Limb (tissue), 2 donors: Measurements from ENCODE around the gene ADGRF5.
"Not testable (repeated sequence)": the region's sequence is repeated elsewhere in the genome, so short reads cannot be mapped to it uniquely, and the experiment has no call there.

ENCODE experiments used
- DNase-seq, 2 donors: peaks; one replicate each; pipeline ENCODE4 v3.0.0-alpha.2; 2016; ENCODE audit errors: extremely low spot score in 2 of 2

Gene ADGRF5

DNA sequence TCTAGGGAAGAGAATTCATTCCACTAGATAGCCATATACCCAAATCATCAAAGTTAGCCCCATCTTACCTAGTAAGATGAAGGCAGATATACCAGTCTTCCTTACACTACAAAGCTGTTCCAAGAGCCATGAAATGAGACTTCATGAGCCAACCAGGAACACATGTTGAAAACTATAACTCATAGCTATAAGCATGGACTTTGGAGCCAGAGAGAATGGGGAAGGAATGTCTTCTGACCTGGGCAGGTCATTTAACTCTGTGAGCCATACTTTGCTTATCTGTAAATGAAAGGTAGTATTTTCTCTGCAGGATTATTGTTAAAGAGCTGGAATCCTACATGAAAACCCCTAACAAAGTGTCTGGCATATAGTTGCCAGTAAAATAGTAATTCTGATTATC, 27.3 kb downstream of the ADGRF5 start:
- DNase-seq = no peak

DNA sequence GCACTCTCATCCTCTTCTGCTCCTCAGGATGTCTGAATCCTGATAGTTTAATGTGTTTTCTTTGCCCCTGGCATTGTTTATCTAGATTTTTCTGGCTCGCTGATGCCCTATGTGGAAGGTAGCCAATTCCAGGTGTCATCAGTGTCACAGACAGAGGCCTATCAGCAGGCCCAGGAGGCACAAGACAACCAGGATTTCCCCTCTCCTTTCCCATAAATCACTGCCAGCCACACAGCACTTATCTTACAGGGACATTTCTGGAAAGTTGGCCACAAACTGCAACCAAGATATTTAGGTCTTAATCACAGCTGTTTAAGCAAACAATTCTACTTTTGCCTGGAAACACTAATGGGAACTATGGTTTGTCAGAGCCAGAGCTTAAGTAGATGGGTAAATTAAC, 28.1 kb downstream of the ADGRF5 start:
- DNase-seq = no peak

DNA sequence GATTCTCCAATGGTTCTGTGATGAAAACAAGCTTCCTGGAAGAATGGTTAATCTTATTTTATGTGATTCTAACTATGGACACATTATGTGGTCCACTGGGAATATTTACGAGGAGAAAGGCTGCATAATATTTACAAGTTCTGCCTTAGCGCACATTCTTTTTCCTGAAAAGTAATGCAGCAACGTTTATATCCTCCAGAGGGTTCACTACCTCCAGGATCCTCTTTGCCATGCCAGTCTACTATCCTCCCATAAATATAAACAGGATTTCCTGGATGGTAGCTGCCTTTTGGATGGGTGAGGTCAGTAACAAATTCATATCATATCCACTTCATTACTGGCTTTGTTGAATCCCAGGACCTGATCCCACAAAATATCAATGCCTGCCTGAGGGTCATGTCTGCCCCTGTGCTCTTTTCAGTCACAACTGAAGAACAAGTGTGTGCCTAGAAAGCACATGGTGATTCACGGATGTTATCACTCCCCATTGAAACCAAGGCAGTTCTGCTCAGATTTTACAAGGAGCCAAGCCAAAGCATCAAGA, 30.4 kb downstream of the ADGRF5 start:
- DNase-seq = no peak

DNA sequence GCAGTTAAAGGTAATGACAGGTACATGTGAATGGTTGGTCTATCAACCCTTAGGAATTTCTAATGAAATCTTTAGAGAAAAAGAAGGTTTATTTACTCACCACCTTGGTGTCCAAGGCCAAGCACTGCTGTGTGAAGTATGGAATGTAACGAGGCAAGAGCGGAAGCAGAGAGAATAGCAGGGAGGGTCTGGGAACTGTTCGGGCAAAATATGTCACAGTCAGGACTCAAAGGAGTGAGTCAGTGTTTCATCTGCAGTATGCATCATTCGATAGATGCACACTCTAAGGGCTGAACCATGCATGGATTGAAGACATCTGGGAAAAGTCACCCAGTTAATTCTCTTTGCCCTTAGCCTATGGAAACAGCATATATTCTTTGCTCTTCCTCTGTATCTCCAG, 33.2 kb downstream of the ADGRF5 start:
- no peak for DNase-seq

DNA sequence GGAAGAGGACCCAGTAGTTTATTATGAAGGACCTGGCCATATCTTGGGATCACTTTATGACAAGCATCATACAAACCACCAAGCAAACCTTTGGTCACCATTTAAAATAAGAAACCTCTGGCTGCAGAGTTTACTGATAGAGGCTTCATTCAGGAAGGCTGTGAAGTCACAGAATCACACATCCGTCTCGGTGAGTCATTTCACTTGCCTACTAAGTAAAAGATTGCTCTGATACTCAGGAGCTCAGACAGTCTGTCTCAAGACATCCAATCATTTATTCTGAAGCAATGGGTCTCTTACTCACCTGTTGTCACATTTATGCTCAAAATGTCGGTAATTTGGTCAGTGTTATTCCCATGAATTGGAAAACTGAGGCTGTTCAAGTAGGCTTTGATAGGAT, 33.7 kb downstream of the ADGRF5 start:
- no peak for DNase-seq

DNA sequence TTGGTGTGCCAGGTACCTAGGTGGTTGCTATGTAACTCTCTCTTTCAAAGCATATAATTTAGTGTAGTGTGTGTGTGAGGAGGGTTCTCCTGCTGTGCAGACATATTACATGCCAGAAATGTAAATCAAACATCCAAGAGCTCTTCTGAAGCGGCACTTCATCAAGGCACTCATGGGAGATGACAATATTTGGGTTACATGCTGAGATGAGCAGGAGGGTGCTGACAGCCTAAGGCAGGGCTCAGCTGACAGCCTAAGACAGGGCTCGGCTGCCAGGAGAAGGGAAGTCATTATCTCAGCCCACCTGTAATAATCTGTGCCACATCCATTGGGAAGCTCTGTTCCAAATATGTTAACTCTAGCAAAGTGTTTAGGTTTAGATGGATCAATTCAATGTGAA, 39.1 kb downstream of the ADGRF5 start:
- DNase-seq = no peak

DNA sequence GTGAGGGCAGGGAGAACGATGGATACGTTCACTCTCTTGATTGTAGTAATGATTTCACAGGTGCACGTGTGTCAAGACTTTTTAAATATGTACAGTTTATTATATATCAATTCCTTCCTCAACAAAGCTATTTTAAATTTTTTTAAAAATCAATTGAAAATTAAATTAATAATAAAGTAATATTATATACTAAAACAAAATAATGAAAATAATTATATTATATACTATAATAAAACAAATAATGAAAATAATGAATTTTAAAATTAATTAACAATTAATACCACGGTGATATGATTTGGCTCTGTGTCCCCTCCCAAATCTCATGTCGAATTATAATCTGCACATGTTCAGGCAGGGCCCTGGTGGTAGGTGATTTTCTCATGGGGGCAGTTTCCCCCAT, 42.7 kb downstream of the ADGRF5 start:
- DNase-seq = no peak

DNA sequence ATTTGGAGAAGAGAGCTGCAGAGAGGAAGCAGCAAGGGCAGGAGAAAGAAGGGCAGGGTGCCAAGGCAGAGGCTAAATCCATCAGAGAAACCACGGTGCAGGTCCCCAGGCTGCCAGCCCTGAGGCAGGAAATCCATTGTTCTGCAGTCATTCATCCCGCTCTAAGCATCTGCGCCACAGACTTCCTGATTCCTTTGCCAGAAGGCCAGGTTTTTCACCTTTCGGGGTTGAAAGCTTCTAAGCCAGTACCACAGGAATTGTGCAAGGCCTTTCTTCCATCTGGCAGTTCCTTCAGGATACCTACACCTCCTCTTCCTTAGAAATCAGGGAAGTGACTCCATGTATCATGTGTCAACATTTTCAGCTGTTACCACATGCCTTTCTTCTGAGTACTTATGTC, 45.6 kb downstream of the ADGRF5 start:
- DNase-seq = peak in 1 of 2 donors; percentile 18

DNA sequence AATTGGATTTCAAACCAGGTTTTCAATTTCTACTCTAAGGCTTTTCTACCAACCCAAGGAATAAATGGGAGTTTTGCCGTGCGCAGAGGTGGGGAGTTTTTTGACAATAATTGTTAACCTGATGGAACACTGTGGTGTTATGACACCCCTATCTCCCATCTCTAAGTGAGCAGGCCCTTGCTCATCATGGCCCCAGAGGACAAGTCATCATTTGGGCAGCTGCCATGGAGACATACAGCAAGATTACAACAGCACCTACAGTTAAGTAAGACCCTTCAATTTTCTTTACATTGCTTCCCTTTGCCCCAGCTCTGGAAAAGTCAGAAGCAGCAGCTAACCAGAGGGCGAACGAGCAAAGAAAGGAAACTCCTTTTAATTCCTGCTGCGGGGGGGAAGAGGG, 54.3 kb downstream of the ADGRF5 start:
- DNase-seq = no peak

DNA sequence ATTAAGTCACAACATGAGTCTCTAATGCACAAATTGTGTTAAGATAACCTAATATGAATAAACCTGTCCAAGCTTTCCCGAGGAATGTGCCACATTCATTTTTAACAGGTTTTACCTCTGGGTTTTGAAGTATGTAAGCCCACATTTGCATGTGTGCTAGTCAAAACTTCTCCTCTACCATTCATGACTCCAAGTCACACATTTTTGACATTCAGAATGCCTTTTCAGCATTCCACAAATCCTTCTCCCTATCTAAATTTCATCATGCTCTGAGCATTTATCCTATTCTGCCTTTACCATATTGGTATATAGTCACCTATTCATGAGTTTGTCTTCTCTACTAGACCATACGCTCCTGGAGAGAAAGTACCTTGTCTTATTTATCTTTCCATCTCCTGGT, 56.5 kb downstream of the ADGRF5 start:
- no peak for DNase-seq

DNA sequence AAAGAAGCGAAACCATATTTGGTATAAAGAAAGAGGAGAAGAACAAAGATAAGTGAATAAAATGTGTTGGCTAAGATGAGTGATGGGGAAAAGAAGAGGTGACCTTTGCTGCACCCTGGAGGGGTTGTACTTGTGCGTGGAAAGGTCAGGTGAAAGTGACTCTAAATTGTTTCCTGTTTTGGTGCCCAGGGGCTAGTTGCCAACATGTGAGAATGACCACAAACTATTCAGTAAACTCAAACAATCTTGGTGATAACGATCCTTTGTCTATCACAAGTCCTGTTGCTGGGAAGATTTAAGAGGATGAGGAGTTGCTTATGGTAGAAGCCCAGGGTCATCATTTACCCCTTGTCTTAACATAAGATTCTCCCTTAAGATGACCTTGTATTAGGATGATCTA, 57.9 kb downstream of the ADGRF5 start:
- no peak for DNase-seq

DNA sequence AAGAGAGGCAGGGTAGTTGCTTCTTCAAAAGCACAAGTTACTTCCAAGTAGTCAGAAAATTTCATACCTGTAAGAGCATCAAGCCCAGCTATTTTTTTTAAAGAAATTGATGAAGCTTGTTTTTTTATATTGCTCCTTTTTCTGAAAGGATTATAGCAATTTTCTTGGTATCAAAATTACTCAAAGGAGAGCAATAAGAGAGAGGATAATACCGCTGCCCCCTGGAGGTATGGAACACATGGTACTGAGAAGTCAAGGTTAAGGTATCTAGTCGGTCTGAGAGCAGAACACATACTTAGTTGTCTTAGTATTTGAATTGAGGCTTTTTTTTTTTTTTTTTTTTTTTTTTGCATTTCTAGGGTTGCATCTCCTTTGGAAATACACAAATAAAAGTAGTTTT, 59.4 kb downstream of the ADGRF5 start:
- no peak for DNase-seq

DNA sequence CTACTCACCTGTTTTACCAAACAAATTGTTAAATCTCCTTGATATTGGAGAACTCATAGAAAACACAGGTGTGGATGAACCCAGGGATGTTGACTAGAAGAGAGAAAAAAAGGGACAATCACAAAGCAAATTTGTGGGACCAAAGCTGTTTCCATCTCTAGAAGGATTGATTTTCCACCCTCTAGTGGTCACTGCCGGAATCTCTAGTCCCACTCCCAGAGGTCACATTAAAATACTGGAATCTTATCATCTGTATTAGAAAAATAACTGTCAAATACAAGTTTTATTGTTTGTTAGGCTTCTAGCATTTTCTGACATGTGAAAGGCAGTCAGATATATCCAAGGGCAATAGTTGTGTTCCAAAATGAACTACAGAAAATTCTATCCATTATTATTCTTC, 65.8 kb downstream of the ADGRF5 start:
- DNase-seq = not testable (repeated sequence)

DNA sequence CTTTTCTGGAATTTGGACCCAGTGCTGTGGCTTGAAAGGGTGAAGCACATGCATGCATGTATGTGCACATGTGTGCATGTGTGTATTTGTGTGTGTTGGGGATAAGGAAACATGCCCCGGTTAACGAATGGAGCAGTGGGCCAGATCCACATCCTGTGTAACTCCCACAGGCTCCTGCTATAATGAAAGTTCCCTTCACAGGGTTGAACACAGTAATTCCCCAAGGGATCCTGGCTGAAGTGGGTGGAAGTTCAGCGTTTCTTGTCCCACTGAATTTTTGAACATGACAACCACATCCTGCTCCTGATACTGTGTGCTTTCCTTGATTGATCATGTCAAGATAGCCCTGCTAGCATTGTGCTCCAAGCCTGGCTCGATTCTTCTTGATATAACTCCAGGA, 70.2 kb downstream of the ADGRF5 start:
- DNase-seq = not testable (repeated sequence)

DNA sequence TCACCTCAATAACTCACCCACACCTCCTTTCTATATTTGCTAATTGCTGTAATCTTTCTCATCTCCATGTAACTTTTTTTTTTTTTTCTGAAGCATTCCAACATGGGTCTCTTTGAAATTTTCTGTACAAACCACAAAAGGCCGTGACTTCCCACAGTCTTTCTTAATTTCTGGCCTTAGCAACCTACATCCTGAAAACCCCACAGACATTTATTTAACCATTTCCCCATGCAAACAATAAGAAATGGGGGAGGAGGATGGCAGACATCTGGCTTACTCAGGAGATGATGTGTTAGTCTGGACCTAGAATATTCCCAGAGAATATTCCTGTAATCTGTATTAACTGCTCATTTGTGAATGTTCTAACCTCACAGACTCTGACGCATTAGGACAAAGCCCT, 70.9 kb downstream of the ADGRF5 start:
- no peak for DNase-seq

DNA sequence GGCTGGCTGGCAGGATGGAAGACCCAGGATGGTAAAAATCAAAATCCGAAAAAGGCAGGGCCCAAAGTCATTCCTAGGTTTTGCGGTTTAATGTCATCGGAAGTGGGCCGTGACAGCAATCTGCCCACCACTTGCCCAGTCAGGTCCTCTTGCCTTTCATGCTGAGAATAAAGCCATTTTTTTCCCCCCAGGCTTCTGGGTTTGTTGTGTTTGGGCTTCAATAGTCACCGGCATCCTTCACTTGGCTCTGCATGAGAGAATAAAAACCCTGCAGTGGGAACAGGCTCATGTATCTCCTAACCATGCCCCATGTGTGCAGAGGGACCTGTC, 72.4 kb downstream of the ADGRF5 start:
- DNase-seq = no peak

DNA sequence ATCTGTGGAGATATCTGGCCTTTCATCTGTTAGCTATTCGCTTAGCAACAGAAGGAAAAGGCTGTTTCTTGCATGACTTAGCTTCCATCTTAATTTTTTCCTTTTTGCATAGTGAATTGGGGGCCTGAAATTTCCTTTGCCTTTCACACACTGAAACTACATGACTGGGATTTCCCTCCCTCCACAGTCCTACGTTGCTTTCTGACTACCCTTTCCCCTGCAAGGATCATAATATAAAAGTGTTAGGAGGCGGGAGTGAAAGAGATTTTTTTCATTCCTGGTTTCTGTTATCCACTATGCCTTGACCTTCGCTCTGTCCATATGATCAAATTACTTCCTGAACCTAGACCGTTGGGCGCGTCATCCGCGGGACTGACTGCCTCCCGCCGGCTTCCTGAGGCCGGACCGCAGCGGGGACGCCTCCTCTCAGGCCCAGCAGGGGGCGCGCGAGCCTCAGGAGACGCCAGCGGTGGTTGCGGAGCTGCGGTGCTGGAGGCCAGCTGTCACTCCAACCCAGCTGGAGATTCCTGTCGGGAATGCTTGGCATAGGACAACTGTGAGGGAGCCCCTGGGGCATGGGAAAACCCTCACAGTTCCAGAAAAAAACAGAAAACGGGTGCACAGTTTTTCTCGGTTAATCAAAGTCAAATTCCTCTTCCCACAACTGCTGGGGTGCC, 72.9 kb downstream of the ADGRF5 start:
- DNase-seq = peak; percentile 82 to 91

DNA sequence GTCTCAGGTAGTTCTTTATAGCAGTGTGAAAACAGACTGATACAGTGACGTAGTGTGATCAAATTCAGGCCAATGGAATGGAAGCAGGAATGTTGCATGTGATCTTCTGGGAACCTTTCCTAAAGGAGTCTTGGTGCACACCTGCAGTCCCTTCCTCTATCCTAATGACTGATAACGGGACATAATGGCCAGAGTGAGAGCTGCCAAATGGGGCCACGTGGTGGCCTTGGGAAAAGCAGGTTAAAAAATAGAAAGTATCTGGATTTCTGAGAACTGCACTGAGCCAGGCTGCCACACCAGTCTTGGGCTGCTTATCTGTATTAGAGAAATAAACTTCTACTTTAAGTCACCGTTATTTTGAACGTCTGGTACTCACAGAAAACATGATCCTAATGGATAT, 76.6 kb downstream of the ADGRF5 start:
- no peak for DNase-seq

DNA sequence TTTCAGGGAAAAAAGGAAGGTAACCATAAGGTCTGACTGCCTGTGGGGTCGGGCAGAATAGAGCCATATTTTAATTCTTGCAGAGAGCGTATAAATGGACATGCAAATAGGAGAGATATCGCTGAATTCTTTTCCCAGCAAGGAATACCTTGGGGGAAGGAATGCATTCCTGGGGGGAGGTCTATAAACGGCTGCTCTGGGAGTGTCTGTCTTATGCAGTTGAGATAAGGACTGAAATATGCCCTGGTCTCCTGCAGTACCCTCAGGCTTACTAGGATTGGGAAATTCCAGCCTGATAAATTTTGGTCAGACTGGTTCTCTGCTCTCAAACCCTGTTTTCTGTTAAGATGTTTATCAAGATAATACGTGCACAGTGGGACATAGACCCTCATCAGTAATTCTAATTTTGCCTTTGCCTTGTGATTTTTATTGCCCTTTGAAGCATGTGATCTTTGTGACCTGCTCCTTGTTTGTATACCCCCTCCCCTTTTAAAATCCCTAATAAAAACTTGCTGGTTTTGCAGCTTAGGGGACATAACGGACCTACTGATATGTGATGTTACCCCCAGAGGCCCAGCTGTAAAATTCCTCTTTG, 79.4 kb downstream of the ADGRF5 start:
- not testable (repeated sequence) for DNase-seq

DNA sequence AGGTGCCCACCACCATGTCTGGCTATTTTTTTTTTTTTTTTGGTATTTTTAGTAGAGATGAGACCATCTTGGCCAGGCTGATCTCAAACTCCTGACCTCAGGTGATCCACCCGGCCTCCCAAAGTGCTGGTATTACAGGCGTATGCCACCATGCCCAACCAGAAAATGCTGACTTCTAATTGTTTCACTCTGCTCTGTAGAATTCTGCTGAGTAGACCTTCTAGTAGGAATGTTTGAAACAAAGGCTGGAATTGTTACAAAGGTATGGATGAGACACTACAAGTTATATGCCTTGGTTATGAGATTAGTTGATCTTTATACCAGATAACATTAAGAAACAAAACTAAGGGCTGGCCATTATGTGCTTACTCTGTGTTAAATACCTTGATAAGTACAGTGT, 83.7 kb downstream of the ADGRF5 start:
- no peak for DNase-seq

DNA sequence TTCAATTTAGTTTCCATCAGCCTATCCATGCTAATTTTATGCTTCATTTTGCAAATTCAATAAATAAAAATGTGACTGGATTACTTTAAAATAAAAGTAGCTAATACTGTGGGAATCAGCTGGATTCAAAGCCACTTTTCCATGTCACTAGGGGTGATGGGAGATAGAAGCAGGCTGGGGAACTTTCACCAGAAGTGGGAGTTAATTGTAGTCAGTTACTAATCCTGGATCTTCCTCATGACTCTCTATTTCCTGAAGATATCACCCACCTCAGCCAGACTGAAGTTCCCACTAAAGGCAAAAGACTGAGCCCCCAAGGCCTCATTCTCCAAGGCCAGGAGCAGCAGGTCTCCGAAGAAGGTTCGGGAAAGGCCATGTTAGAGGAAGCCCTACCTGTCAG, 86.7 kb downstream of the ADGRF5 start:
- not testable (repeated sequence) for DNase-seq

DNA sequence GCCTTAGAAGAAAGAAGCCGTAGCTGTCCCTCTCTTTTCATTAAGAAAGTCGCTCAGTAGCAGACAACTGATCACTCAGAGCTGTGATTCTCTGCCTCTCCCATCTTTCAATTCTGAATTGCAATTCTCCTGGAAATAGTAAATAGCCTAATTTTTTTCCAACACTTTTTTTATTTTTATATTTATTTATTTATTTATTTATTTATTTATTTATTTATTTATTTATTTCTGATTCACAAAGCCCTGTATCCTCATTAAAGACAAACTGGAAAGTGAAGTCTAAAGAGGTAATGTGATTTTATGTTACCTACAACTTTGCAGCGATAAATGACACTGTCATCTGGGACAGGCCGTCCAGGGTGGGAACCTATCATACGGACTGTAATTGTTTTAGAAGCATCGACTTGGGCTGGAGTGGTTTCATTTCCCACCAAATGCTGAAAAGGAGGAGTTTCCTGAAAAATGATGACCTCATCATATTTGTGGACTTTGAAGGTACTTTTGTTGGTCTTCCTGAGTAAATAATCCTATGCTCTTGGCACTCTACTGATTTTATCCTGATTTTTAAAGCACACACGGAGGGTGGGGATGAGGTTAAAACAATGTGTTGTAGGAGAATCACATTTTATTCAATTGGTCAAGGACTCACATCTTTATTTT, 87.4 kb downstream of the ADGRF5 start:
- not testable (repeated sequence) for DNase-seq

DNA sequence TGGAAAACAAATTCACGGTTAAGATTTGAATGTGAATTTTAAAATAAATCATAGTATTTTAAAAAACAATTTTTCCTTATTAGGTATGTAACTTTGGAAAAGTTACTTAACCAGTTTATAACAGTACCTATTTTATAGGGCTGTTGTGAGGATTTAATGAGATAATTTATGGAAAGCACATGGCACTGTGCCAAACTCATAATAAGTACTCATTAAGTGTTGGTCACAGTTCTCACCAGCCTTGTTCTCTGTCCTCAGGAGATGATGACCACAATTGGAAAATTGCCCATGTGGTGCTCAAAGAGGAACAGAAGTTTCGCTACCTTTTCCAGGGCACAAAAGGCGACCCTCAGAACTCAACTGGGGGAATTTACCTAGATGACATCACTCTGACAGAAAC, 88.9 kb downstream of the ADGRF5 start:
- DNase-seq = no peak
